Measurements from ENCODE around the gene SNX8.

DNA sequence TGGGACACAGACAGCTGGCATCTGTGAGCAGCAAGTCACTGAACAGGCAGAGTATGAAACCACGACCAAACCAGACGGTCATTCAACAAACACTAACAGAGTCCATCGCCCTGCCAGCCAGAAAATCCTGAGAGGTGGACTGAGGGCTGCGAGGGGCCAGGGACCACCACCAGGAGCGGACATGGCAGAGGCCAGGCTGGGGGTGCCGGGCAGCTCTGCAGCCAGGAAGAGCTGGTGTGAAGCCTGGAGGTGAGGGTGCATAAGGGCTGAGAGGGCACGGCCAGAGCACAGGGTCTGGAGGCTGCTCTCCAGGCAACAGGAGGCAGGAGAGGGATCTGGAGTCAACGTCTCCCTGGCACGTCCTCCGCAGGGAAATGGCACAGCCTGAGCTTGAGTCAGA is 97.0 kb downstream of the SNX8 start:
- TF ChIP-seq, protein P1, sequence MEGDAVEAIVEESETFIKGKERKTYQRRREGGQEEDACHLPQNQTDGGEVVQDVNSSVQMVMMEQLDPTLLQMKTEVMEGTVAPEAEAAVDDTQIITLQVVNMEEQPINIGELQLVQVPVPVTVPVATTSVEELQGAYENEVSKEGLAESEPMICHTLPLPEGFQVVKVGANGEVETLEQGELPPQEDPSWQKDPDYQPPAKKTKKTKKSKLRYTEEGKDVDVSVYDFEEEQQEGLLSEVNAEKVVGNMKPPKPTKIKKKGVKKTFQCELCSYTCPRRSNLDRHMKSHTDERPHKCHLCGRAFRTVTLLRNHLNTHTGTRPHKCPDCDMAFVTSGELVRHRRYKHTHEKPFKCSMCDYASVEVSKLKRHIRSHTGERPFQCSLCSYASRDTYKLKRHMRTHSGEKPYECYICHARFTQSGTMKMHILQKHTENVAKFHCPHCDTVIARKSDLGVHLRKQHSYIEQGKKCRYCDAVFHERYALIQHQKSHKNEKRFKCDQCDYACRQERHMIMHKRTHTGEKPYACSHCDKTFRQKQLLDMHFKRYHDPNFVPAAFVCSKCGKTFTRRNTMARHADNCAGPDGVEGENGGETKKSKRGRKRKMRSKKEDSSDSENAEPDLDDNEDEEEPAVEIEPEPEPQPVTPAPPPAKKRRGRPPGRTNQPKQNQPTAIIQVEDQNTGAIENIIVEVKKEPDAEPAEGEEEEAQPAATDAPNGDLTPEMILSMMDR (IDR thresholded peaks at IDR 0.05; ENCODE audit: control extremely low read depth in 1 of 3, insufficient read depth in 1 of 3, low read depth in 1 of 3, low read length in 3 of 3): no peak
- no peak for TF ChIP-seq SIN3A (conservative IDR thresholded peaks at IDR 0.05 in 1 of 2, IDR thresholded peaks at IDR 0.05 in 1 of 2; ENCODE audit: low read depth in 1 of 2, low read length in 2 of 2)
- TF ChIP-seq TAF1 (IDR thresholded peaks at IDR 0.05; ENCODE audit: low read depth, low read length): no peak
- TF ChIP-seq CEBPB (IDR thresholded peaks at IDR 0.05; ENCODE audit: low read depth, low read length): no peak
- TF ChIP-seq POLR2A (IDR thresholded peaks at IDR 0.05; ENCODE audit: control extremely low read depth in 1 of 2, low read depth in 2 of 2, low read length in 2 of 2): no peak
- no peak for TF ChIP-seq POLR2AphosphoS5 (IDR thresholded peaks at IDR 0.05; ENCODE audit: low read depth, low read length)
- no peak for TF ChIP-seq TBP (IDR thresholded peaks at IDR 0.05; ENCODE audit: low read depth, low read length)
- no peak for TF ChIP-seq EZH2 (IDR thresholded peaks at IDR 0.05; ENCODE audit: low read depth, low read length, severe bottlenecking)
- no peak for TF ChIP-seq CREB1 (IDR thresholded peaks at IDR 0.05)
